HS-27A (cell line): Measurements from ENCODE around the gene SREBF1.

ENCODE experiments used
- DNase-seq: peaks from one replicate; pipeline ENCODE4 v3.0.0-alpha.2; 2012; ENCODE audit warnings: low read depth, missing footprints

Gene SREBF1

GRCh38 chr17:17859909-17860765 lies 23.4 kb upstream of the SREBF1 start:
- DNase-seq: no peak

GRCh38 chr17:17857496-17857895 lies 20.7 kb upstream of the SREBF1 start:
- DNase-seq: no peak

GRCh38 chr17:17856386-17856785 lies 19.6 kb upstream of the SREBF1 start:
- no peak for DNase-seq

DNA sequence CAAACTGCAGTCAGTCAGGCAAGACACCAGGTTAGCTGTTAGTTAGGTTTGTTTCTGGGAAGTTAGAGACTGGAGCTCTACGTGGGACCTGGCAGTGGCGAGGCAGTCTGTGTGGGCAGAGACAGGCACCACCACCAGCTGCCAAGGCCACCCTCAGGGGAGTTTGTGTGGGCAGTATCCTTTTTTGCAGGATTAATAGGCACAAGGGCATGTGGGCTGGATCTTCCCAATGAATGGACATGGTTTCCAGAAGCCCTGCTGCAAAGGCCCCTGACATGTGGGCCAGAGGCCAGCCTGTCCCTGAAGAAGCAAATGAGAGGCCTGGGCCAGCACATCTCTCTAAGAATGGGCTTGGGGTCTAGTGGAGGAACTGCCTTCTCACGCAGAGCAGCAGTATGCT lies 19.2 kb upstream of the SREBF1 start:
- no peak for DNase-seq

- no peak for DNase-seq
These were observed 17.1 kb upstream of the SREBF1 start for GRCh38 chr17:17853811-17854447.

GRCh38 chr17:17852930-17853329 lies 16.1 kb upstream of the SREBF1 start:
- DNase-seq: no peak

DNA sequence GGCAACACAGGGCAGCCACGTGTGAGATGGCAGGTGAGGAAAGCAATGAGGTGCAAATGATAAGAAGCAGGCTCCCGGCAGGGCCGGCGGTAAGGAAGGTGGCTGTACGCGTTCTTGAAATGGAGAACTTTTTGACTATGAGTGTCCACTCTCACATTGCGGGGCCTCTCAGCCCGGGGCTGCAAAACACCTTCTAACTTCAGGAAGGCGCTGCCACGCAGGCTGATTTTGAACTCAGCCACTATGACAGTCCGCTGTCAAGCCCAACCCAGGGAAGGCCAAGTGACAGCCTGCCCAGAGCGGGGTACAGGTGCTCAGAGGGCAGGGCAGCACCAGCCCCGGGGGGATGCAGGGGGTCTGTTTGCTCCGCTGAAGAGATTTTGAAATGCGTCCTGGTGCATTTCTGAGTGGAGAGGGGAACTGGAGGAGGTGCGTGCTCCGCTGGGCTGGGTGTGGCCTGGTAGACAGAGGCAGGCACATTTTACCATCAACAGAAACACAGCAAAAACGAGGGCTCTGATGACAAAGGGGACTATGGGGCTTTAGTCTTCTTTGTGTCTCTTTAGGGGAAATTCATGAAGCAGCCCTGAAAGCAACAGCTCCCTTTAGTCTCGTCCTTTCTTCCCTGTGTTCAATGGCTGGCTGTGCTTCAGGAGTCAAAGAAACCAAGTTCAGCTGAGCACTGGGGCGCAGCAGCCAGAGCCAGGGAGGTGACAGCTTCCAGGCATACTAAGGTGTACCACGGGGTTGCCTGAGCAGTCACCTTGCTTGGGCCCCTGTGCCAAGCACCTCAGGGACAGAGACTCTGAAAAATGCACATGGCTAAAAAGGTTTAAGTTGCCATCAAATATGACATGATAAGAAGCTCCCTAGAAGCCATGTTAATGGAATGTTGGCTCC lies 14.6 kb upstream of the SREBF1 start:
- no peak for DNase-seq

- DNase-seq: no peak
These were observed 13.1 kb upstream of the SREBF1 start for GRCh38 chr17:17849845-17850373.

GRCh38 chr17:17849147-17849820 lies 12.5 kb upstream of the SREBF1 start:
- no peak for DNase-seq

DNA sequence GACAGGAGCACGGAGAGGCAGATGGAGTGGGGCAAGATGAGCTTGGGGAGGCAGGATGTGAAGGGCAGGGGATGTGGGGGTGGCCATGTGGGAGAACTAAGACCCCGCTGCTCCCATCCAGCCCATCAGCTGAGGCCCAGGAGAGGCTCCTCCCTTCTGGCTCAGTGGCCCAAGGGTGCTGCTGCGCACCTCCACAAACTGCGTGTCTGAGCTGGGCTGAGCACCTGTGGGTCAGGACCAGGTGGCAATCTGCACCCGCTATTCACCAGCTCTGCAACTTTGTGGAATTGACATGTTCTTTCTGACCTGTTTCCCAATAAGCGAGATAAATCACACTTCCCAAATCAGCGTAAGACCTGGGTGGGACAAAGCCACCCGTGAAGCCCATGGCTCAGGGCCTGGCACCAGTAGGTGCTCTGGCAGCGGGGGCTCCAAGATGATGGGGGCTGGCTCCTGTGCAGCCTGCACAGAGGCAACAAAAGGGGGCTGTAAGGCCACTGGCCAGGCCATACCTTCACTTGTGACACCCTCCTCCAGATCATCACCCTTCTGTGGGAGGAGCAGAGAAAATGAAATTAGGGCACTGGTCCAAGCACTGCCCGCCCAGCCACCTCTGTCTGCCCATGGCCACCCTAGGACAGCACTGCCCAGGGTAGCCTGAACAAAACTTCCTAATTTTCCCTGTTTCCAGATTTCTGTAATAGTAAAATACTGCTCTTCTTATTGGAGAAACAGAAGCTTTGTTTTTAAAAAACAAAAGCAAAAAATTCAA lies 11.7 kb upstream of the SREBF1 start:
- DNase-seq: no peak

- no peak for DNase-seq
These were observed 10.9 kb upstream of the SREBF1 start for GRCh38 chr17:17847726-17848125.

GRCh38 chr17:17847118-17847689 lies 10.4 kb upstream of the SREBF1 start:
- DNase-seq: no peak

- DNase-seq: no peak
These were observed 9.9 kb upstream of the SREBF1 start for GRCh38 chr17:17846645-17847044.

DNA sequence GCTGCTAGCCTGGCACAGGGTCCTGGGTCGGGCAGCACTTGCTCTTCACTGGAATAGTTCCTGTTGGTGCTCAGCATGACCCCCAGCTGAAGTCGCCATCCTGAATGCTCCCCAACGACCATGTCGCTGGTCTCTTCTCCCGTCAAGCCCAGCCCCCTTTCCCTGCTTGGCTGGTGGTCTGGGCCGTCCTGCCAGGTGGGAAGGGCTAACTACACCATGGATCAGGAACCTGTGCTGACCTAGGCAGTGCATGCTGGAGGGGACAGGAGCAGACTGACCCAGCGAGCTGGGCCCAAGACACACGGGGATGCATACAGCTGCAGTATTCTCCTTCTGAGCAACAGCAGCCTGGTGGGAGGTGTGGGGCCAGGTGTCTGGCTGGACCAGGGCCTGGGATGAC lies 9.2 kb upstream of the SREBF1 start:
- DNase-seq: no peak

- DNase-seq: no peak
These were observed 8.4 kb upstream of the SREBF1 start for GRCh38 chr17:17845046-17845775.

DNA sequence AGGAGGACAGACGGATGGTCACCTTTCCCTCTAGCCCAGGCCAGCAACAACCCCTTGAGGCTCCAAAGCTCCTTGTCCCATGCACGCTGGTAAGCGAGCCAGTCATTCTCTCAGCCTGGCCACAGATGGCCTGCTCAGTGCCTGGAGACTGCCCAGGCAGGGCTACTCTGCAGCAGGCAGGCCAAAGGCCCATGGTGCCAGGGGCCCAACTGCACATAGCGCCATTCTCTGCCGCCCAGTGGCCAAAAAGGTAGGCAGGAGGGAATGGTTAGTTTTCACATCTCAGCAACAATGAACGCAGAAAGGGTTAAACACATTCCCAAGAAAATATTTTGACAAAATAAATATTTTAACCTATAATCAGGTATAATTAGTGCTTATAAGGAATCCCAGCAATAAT lies 7.7 kb upstream of the SREBF1 start:
- no peak for DNase-seq

DNA sequence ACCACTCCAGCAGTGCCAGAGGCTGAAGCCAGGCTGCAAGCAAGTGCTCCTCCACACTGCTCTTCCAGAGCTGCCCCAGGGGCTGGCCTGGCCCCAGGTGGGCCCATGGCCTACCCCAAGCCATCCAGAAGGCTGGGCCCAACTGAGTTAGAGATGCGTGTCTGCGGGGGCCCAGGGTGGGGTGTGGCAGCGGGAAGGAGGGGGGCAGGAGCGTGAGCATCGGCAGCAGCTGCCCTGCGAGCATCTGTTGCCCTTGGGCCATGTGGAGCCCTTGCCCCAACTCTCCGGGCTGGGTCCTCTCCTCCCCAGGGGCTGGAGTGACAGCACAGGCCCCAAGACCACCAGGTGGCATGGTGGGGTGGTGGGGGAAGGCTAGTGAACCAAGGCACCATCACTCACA lies 7.3 kb upstream of the SREBF1 start:
- no peak for DNase-seq

GRCh38 chr17:17843096-17843495 lies 6.3 kb upstream of the SREBF1 start:
- no peak for DNase-seq

DNA sequence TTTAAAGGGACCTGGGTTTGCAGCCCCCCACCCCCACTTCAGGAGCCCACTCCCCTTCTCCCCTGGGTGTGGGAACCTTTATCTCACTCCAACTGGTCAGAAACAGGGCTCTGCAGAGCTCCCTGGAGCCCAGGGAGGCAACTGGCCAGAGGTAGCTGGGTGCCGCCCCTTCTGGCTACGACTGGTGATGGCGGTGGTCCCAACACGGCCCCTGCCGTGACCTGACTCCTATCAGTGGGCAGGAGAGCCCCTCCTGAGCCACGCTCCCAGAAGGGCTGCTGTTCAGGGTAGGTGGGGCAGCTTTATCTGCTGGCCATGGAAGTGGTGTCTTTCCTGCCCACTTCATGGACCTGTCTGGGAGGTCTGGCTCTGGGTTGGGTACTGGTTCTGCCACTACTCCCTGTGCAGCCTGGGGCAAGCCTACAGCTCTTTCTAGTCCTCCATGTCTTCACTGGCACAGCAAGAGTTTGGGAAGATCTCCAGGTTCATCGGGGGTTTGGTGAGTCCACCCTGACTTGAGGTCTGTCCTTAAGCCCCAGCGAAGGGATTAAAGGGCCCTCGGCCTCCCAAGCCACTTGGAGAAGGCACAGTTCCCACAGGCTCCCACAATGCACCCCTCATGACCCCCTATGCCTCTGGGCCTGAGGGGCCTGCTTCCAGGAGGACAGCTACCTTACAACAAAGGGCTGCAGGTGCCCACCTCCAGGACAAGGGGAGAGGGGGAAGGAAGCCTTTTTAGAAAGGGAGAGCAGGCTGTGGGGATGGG lies 5.5 kb upstream of the SREBF1 start:
- DNase-seq: no peak
